CD4-positive, alpha-beta T cell treated with Interferon gamma for 1 hour (primary cell): Measurements from ENCODE around the gene TNNT2.

Experiments
- DNase-seq: peaks from one replicate; pipeline ENCODE4 v3.0.0-alpha.2; 2020

TNNT2 gene

DNA sequence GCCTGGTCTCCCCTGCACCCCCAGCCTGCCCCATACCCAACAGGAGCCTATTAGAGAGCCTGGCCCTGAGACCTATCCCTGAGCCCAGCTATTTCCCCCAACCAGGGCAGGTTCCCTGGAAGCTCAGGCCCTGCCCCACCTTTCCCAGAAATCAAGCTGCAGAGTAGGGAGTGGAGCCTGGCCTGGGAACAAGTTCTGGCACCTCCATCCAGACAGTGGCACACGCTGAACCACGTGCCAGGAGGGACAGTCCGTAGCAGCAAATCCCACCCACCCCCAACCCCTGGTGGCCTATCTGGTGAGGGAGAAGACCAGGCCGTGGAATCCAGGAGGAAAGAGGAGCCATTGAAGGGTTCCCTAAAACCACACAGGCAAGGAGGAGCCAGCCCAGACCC, 22.6 kb downstream of the TNNT2 start:
- DNase-seq = no peak

DNA sequence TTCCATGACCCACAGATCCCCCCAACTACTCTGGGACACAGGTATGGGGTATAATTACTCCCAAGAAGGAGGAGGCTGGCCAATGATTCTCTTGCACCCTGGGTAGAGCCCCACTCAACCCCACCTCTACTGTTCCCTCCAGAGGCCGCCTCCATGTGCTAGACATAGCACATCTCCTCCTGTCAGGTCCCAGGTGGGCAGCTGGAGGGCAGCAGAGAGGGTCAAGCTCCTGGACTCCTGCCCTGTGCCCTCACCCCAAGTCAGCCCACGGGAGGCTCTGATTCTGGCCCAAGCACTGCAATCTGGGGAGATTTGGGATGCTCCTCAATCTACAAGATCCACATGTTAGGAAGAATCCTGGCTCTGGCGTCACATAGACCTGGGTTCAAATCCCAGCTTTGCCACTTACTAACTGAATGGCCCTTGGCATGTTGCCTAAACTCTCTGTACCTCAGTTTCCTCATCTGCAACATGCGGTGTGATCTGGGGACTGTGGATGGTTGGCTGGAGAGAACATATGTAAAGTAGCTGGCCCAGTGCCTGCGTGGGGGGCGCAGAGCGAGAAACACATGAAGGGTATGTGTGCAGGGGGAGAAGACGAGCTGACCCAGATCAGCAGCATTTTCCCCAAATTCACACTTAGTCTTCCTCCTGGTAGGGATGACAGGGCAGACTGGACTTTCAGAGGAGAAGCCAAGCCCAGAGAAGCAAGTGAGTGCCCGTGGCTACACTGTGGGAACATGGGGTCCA, 23.2 kb downstream of the TNNT2 start:
- DNase-seq = no peak

DNA sequence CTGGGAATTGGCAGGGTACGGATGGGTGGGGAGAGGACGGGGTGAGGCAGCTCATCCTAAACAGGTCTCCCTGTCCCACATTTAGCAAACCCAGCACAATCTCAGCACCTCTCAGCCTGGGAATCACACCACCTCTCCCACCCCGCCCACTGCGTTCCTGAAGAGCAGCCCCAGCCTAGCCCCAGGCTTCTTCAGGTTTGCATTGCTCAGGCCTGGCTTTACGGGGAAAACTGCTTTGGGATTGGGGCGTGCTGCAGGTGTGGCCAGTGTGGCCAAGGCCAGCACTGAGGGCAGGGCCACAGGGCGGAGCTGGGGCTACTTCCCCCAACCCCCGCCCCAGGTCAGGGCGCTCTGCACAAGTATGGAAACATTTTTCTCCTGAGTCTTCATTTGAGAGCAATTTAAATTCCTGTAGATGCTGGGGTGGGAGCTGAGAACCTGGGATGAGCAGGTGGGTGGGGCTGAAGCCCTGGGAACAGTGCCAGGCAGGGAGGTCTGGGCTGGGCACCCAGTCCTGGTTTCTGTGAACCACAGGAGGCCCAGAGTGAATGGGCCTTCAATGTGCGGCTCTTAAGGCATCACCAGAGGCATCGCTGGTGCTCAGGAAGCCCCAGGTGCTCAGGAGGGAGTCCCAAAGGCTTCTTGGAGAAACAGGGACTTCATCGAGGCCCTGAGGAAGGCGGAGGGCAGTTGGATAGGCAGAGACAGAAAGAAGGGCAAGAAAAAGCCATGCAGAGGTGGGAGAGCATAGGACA, 24.1 kb downstream of the TNNT2 start:
- DNase-seq = no peak

DNA sequence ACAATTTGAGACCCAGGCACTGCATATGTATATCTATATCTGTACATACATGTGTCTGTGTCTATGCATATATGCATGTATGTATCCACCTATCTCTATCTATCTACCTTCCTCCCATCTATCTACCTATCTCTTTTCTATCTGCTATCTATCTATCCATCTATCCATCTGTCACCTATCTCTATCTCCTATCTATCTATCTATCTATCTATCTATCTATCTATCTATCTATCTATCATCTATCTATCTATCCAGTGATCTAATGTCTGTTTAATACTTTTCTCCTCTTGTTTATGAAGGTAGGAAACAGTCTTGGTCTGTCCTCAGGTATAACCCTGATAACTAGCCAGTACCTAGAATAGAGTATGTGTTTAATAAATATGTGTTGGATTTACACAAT, 25.9 kb downstream of the TNNT2 start:
- DNase-seq = no peak

DNA sequence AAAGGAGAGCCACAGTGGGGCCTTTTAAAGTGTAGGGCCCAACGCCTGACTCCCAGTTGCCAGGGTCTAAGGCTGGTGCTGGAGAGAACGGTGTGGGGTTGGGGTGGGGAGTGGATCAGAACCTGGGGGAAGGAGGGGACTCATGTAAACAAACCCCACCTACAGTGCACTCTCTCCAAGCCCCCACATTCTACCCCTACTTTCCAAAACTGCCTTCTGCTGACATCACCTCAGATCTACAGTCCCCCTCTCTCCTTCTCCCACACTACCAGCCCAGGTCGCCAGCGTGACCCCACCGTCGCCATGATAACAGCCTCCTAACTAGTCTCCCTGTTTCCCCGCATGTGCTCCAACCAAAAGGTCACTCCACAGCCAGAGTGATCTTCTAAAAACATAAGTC, 26.6 kb downstream of the TNNT2 start:
- DNase-seq = no peak

DNA sequence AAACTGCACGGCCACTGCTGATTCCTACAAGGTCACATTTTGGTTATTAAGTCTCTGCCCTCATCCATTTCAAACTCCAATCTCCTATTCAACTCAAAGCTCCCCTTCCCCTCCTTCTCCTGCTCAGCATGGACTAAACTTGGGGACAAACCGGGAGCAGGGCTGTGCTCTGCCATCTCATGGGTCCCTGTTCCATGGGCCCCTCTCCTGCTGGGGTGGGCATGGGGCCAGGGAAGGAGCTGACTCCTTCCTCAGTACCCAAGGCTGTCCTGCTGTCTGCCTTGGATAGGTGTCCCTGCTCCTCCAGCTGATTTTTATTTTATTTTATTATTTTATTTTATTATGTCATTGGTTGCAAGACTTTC, 27.1 kb downstream of the TNNT2 start:
- no peak for DNase-seq

DNA sequence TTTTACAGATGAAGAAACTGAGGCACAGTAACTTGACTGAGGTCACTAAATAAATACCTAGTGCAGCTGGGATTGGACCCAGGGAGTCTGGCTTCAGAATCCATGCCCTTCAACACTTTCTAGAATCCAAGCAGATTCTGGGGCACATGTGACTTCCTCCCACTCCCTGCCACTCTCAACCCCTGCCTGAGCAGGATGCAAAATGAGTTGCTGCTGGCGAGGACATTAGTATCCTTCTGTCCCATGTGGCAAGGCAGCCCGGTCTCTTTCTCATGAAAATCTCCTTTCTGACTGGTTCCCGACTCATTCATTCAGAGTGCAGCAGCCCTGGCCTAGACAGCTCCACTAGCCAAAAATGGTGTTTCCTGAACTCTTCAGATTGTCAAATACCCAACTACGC, 28.4 kb downstream of the TNNT2 start:
- no peak for DNase-seq

DNA sequence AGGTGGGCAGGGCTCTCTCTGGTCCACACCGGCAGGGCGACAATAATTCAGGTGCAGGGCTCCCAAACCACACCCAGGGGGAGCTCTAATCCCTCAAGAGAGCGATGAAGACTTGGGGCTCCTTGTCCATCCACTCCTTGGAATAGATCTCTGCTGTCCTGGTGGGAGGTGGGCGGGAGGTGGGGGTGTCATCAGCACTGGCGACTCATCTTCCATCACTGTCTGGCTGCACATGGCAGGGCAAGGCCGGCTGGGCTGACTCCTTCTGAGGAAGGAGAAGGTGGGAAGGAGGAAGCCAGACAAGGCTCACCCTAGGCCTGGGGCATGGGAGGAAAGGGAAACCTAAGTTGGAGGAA, 29.3 kb downstream of the TNNT2 start:
- DNase-seq = no peak

DNA sequence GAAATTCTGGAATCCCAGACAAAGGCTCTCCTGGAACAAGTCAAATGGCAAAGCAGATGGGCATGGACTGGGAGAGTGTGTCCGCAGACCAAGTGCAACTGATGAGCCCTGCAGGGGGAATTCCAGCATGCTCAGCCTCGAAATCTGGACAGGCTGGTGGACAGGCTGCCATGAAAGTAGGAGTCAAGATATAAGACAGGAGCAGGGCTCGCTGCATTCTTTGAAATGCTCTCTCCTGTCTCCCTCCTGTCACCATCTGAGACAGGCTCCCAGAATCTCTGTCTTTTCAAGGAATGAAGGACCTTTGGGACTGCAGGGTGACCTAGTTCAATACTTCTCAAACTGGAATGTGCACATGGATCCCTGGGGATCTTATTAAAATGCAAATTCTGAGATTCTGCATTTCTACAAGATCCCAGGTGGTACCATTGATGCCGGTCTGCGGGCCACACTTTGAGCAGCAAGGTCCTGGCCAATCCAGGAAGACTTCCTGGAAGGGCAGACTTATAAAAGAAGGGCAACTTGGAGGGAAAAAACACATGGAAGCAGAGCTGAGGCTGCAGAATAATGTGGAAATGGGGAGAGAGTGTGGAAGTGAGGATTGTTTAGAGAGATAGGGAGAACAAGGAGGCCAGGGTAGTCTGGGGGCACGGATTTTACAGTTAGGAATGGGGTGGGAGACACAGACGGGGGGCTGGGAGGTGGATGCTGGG, 29.8 kb downstream of the TNNT2 start:
- DNase-seq = no peak

DNA sequence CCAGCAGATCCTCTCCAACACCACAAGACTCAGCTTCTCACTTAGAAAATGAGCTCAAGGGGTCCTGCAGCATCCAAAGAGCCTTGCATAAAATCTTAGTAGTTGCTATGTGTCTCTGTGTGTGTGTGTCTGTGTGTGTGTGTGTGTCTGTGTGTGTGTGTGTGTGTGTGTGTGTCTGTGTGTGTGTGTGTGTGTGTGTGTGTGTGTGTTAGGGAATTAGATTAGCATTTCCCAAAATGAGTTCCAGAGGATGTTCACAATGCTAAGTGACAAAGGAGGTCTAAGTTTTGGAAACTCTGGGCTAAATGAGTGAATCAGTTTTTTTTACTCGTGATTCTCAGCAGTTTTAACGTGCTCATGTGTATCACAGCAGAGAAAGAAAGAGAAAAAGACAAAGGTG, 30.5 kb downstream of the TNNT2 start:
- DNase-seq = no peak

DNA sequence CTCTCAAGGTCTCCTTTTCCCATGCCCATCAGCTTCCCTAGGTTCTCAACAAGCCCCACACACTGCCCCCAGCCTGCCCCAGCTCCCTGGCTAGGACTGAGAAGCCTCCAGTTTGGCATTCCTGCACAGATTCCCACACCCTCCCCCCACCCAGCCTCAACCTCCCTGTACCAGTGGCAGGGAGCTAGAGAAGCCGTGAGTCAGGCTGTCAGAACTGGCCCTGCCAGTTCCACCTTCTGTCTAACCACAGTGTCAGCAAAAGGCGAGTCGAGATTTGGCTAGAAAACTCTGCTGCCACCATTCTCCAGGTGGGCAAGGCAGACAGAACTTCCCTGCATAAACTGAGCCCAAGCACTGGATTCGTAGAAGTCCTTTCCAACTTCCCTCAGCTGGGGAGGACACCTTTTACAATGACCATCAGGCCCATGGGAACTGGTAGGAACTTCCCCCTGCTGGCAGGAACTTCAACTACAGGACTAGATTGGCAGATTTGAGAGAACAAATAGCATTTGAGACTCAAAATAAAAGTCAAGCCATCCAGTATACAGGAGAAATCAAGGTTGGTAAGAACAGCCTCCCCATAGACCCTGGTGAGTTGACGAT, 31.0 kb downstream of the TNNT2 start:
- no peak for DNase-seq

DNA sequence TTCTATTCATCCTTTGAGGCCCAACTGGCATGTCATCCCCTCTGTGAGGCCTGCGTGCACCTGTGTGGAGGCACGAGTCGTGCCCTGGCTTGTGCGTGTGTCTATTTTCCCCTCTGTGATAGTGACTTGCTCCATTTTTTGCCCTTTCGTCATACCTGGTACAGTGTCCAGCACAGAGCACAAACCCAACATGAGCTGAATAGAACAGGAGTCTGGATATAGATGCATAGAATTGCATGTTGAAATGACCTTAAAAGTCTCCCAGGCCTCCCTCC, 32.5 kb downstream of the TNNT2 start:
- DNase-seq = no peak

DNA sequence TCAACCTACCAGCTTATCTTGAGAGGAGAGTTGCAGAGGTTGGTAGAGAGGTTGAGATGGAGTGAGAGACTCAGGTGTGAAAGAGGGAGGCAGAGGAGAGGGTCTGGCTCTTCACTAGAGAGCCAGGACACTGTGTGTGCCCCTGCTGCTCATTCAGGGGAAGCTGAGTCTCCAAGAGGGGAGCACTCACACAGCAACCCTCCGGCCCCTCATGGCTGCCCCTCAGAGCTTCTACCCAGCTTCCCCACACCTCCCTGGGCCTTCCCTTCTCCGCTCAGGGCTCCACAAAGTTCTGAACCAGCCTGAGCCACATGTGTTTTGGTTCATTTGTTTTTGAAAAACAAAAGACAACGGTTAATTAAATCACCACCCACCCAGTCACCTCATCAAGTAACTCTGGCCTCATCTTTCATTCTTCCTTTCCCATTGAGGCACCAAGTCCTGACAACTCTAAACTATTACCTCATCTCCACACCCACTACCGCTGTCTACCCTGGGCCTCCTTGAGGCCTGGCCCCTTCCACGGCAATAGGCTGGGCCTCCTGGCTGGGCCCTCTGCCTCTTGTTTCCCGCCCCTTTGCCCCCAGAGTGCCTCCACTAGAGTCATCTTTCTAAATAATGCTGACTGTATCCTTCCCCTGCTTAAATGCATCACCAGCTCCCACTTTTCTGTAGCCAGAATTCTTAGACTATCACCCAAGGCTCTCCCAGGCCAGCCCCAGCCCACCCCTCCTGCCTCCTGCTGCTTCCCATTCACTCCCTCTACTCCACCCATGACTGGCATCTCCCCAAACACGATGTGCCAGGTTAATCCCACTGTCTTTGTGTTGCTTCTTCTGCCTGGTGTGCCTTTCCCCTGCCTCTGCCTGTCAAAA, 33.0 kb downstream of the TNNT2 start:
- no peak for DNase-seq

DNA sequence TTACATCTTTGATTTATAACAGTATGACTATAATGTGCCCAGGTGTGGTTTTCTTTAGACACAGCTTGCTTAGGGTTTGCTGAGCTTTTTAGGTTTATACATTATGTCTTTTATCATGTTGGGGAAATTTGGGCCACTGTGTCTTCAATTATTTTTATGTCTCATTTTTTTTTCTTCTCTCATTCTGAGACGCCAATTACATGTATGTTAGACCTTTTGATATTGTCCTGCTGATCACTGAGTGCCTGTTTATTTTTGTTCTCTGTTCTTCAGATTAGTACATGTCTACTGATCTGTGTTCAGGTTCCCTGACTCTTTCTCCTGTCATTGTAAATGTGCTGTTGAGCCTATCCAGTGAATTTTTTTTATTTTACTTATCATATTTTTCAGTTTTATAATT, 36.1 kb downstream of the TNNT2 start:
- no peak for DNase-seq

DNA sequence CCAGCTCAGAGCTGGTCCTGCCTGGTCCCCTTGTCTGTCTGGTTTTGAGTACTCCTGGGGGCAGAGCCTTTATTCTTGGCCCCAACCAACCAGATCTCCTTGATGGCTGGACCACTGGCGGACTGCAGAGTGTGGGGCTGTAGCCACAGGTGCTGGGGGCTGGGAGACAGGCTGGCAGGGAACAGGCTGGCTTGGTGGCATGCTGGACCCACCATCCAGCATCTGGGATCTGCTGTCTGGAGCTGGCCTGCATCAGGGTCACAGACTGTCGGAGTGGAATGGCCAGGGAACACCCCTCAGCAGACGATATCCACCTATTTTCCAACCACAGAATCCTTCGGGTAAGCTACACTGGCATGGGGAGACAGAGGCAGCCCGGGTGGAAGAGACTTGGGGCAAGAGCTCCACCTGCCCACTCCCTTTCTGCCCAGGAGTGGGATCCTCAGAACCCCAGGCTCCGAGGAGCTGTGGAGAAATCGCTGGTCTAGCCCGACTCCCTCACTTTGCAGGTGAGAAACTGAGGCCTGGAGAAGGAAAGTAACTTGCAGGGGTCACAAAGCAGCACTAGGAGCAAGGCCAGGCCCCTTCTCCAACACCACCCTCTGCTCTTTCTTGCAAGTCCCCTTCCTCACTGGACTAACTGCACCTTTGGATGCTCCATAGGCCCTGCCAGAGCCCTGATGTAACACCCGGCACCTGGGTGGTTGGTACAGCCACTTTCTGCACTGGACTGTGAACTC, 40.6 kb downstream of the TNNT2 start:
- DNase-seq = no peak

DNA sequence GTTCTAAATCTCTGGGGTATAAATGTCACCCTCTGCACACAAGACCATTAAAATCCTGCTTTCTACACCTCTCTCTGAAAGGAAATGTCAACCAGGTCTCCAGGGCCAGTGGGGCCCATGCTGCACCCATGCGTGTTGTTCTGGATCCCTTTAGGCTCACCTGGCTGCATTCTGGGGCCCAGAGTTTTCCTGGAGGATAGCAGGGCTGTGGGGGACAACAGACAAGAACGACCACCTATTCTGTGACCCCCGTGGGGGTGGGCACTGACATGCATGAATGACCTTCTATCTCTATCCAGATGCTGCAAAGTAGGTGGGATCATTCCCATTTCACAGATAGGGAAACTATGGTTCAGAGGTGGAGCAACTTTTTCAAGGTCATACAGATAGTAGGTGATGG, 41.6 kb downstream of the TNNT2 start:
- DNase-seq = no peak

DNA sequence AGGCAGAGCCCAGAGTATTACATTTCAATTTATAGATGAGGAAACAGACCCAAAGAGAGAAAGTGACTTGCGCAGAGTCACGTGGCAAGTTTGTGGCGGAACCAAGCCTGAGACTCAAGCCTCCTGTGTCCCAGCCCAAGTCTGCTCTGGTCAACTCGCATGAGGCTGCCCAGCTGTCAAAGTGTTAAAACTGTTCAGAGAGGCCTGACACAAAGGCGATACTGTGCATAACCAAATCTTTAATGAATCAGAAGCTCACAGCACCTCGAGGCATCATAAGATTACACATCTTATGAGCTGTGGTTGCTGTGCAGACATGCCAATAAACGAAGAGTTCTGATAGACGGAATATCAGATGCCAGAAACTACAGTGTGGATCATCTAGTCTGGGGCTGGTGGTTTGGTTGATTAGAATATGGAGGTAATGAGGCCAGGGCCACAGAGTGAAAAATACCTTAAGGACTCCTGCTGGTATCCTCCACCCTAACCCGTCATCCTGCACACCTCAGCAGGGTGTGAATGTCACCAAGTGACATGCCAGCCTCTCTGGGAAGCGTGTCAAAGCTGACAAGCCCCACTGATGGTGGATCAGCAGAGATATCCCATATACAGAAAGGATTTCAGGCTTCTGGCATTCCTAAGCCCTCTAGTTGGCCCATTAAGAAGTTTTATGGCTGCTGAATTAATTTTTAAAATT, 42.2 kb downstream of the TNNT2 start:
- DNase-seq = no peak

DNA sequence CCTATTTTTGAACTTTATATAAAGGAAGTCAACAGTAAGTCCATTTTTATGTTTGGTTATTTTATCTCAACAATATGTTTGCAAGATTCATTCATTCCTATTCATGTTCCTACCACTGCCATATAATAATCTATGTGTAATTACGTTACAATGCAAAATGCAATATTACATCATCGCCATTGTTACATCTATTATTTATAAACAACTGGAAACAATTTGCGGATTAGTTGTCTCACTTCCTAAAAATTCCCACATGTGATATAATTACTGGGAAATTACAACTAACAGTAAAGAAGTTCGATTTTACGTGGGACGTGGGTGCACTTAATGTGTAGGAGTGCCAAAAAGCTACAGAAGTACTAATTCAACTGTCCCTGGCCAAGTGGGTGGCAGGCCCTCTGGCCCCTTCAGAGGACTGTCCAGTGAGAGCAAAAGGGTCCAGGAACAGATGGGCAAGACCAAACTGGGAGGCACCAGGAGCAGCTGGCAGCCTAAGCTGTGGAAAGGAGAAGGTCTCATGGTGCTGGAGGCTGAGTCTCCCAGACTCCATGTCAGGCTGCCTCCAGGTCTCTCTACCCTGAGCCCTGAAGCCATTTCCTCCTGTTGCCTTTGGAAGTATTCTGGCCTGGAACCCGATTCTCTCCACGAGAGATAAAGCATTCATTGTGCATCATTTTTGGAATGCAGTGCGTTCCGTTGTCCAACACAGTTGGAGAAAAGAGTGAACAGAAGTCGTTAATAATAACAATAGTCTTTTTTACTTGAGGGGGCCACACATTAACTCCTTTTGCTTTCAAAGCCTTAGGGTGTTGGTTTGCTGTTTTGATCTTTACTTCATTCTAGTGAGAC, 42.9 kb downstream of the TNNT2 start:
- DNase-seq = no peak

DNA sequence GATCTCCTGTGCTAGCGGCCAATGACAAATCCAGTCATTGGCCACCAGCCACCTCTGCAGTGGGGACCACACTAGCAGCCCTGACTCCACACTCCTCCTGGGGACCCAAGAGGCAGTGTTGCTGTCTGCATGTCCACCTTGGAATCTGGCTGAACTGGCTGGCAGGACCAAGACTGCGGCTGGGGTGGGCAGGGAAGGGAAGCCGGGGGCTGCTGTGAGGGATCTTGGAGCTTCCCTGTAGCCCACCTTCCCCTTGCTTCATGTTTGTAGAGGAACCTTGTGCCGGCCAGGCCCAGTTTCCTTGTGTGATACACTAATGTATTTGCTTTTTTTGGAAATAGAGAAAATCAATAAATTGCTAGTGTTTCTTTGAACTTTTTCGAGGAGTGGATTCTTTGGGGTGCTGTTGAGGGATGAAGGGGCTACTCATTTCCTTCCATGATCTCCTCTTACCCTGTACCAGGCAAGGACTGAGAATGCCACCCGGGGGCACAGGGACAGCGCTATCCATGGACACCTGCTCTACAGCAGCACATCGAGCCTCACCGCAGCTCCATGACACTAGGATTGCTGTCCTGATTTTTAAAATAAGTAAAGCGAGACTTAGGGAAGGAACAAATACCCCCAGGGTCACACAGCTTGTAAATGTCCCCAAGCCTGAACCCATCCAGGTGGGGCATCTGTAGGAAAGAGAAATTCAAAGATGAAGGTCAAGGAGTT, 44.7 kb downstream of the TNNT2 start:
- no peak for DNase-seq

DNA sequence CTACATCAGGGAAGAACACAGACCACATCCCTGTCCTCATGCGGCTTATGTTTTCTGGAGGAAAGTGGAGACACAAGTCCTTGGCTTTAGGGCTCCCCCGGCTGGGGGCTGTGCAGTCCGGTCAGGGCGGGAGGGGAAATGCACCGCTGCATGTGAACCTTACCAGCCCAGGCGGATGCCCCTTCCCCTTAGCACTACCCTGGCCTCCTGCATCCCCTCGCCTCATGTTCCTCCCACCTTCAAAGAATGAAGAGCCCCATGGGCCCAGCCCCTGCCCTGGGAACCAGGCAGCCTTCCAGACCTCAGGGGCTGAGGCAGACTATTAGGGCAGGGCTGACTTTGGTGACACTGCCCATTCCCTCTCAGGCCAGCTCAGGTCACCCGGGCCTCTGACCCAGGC, 45.5 kb downstream of the TNNT2 start:
- no peak for DNase-seq
